Chondrocyte (in vitro differentiated cells): Measurements from ENCODE around the gene ANKH. TPM values are rescaled to one million over a fixed set of nuclear protein-coding genes. Genes with fewer than 3 reads are reported as not detected.

Experiments used
- DNase-seq: peaks from one replicate; pipeline ENCODE4 v3.0.0; 2021; ENCODE audit warnings: mixed read lengths, low spot score
- H3K27ac Mint-ChIP-seq: one replicate; pipeline ENCODE4 v1.8.0; 2021; ENCODE audit warnings: mild to moderate bottlenecking, moderate library complexity, mixed read lengths; ENCODE audit not compliant: unreplicated experiment
- H3K27me3 Mint-ChIP-seq: 2 replicates; pipeline ENCODE4 v1.8.0; 2021; ENCODE audit warnings: low read depth, mixed read lengths
- H3K36me3 Mint-ChIP-seq: 2 replicates; pipeline ENCODE4 v1.8.0; 2021; ENCODE audit warnings: low read depth, mixed read lengths
- H3K4me1 Mint-ChIP-seq: 2 replicates; pipeline ENCODE4 v1.8.0; 2021; ENCODE audit warnings: low read depth, mild to moderate bottlenecking, mixed read lengths
- H3K4me3 Mint-ChIP-seq: one replicate; pipeline ENCODE4 v1.8.0; 2021; ENCODE audit warnings: mild to moderate bottlenecking, moderate library complexity, mixed read lengths; ENCODE audit not compliant: unreplicated experiment
- H3K9me3 Mint-ChIP-seq: 2 replicates; pipeline ENCODE4 v1.8.0; 2021; ENCODE audit warnings: low read depth, mixed read lengths
- CTCF ChIP-seq: fragments of 200-600 bp; sonication (generic); IDR thresholded peaks from 2 replicates; pipeline ENCODE4 v1.5.0; 2021; ENCODE audit warnings: antibody characterized with exemption, mild to moderate bottlenecking, moderate library complexity
- total RNA-seq: library from RNA; stranded (reverse); gene quantifications from 3 replicates; pipeline ENCODE4 v1.2.1, GENCODE V29; 2021

Gene ANKH
- total RNA-seq, 1 donor from 2014 or later, result 114 TPM

GRCh38 chr5:14700478-14701436, 170.8 kb downstream of the ANKH start:
- H3K27me3 Mint-ChIP-seq, result no peaks in the 10 kb centered on the region
- peaks cover 15% of the 10 kb centered on the region for H3K36me3 Mint-ChIP-seq
- no peak overlapping the region for H3K4me3 Mint-ChIP-seq
- H3K27ac Mint-ChIP-seq, result no peak overlapping the region
- peaks cover 12% of the 10 kb centered on the region for H3K4me1 Mint-ChIP-seq
- no peaks in the 10 kb centered on the region for H3K9me3 Mint-ChIP-seq
- no peak for DNase-seq
- TF ChIP-seq CTCF, result no peak

- Mint-ChIP-seq H3K4me1 (peaks cover 12% of the 10 kb centered on the region), H3K36me3 (peaks cover 14% of the 10 kb centered on the region), H3K27me3 (no peaks in the 10 kb centered on the region), H3K4me3 (no peak overlapping the region), H3K9me3 (no peaks in the 10 kb centered on the region), H3K27ac (no peak overlapping the region)
- TF ChIP-seq CTCF, result no peak
- no peak for DNase-seq
These were observed 171.7 kb downstream of the ANKH start for GRCh38 chr5:14699807-14700400.

- Mint-ChIP-seq H3K9me3 (no peaks in the 10 kb centered on the region), H3K36me3 (peaks cover 15% of the 10 kb centered on the region), H3K27ac (no peak overlapping the region), H3K4me1 (peaks cover 12% of the 10 kb centered on the region), H3K4me3 (no peak overlapping the region), H3K27me3 (no peaks in the 10 kb centered on the region)
- TF ChIP-seq CTCF, result no peak
- no peak for DNase-seq
These were observed 172.4 kb downstream of the ANKH start for GRCh38 chr5:14699159-14699558.

GRCh38 chr5:14698495-14698894, 173.1 kb downstream of the ANKH start:
- TF ChIP-seq CTCF, result no peak
- peaks cover 21% of the 10 kb centered on the region for H3K36me3 Mint-ChIP-seq
- no peaks in the 10 kb centered on the region for H3K27me3 Mint-ChIP-seq
- no peaks in the 10 kb centered on the region for H3K9me3 Mint-ChIP-seq
- no peak overlapping the region for H3K27ac Mint-ChIP-seq
- no peak overlapping the region for H3K4me3 Mint-ChIP-seq
- DNase-seq, result no peak
- H3K4me1 Mint-ChIP-seq, result peaks cover 12% of the 10 kb centered on the region

GRCh38 chr5:14696851-14697250, 174.7 kb downstream of the ANKH start:
- Mint-ChIP-seq H3K9me3 (no peaks in the 10 kb centered on the region), H3K36me3 (peaks cover 30% of the 10 kb centered on the region), H3K4me3 (no peak overlapping the region), H3K27me3 (no peaks in the 10 kb centered on the region), H3K4me1 (peaks cover 12% of the 10 kb centered on the region), H3K27ac (no peak overlapping the region)
- DNase-seq, result no peak
- TF ChIP-seq CTCF, result no peak
